HG03135 (cell line): ENCODE measurements around the gene PHF12.
A peak's percentile ranks its signal among the peaks of the same experiment; 100 is the strongest.
"Not testable (repeated sequence)": the region's sequence is repeated elsewhere in the genome, so short reads cannot be mapped to it uniquely, and the experiment has no call there.

Source experiments
- ATAC-seq: cut with Tn5 transposase; IDR thresholded peaks from one replicate; pipeline ENCODE4 v1.9.1; 2021; ENCODE audit warnings: mild to moderate bottlenecking, moderate library complexity; ENCODE audit not compliant: unreplicated experiment

PHF12 gene

DNA sequence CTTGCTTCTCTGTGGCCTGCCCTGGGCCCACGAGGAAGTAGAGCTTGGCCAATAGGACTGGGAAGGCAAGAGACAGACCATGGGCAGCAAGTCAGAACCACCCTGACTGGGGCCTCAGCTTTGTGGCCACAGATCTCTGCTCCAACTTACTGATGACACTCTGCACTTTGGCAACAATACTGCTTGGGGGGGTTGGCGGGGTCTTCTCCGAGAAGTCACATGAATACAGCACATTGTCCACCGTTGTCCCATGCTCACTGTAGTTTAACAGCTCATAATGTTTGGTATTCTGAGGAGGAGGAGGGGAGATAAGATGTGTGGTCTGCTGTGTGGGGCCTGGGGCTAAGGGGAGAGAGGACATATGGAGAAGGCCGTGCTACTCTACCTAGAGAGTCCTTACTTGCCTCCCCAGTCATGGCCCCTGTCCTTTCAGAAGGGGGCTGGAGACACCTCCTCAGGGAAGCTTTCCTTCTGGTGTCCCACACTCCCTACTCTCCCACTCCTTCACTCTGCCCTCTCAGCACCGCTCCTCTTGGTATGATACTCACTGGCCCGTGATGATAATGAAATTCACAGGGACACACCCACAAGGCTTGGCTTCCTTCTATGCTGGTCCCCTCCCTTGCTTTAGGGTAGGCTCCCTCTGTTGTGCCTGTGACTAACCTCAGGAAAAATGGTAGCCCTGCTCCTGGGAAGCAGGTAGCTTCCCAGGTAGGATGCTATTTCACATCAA, 44.4 kb downstream of the PHF12 start:
- no peak for ATAC-seq

DNA sequence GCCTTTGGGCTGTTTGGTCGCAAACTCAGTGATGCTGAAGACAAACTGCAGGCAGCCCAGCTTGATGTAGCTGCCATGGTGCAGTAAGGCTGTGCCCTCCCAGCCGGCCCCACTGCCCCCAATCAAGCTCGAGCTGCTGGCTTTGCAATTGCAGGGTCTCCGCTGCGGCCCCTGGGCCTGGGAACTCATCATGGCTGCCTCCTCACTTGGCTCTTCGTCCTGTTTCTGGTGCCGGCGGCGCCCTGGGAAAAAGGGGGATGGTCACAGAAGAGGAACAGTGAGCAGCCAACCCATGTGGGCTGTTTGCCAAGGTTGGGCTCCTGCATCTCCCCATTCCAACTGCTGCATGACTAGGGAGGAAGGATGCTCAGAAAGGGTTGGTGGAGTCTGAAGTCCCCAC, 45.0 kb downstream of the PHF12 start:
- no peak for ATAC-seq

DNA sequence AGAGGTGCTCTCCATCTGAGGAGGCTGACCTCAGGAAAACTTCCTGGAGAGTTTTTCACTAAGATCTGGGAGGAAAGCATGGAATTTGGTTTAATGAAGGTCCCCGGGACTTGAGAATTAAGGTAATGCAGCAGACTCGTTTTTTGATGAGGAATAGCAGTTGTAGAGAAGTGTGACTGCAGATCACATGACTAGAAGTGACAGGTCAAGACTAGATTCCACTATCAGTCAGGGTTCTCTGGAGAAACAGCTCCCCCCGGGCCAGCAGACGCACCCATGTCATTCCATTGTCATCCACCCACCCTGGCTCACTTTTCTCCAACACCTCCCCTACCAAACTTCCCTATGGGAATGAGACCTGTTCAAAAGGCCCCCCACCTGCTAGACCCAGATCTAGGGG, 46.5 kb downstream of the PHF12 start:
- ATAC-seq, result no peak

DNA sequence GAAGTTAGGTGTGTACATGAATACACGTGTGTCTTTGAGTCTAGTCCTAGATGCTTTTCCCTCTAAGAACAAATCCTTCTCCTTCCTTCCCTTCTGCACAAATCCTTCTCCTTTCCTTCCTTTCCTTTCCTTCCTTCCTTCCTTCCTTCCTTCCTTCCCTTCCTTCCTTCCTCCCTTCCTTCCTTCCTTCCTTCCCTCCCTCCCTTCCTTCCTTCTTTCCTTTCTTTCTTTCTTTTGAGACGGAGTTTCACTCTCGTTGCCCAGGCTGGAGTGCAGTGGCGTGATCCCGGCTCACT, 47.8 kb downstream of the PHF12 start:
- not testable (repeated sequence) for ATAC-seq

DNA sequence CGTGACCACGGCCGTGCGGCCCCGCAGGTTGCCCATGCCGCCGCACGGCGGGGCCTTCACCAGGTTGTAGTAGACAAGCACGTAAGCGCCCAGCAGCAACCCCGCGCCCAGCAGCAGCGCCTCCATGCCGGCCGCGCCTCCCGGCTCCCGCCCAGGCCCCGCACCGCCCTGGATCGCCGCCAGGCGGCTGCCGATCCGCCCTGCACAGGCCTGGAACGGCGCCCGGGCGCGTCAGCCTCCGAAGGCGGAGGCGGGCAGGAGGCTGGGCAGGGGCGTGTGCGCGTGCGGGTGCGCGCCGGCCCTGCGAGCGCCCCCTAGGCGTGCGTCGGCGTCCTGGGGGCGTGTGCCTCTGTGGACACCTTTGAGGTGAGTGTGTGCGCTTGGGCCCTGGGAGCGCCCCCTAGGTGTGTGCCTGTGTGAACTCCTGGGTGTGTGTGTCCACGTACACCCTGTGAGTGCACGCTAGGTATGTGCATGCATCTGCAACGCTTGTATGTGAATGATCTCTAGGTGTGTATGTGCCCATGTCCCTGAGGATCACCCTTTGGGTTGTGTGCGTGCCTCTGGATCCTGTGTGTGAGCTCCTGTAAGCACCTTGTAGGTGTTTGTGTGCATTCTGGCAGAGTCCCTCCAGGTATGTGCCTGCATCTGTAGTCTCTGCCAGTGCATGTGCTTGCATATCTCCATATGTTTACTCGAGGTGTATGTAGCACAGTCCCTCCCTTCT, 48.3 kb downstream of the PHF12 start, which contains the start of gene DHRS13:
TSS of gene DHRS13 (minus strand) at position 261 of the 727 bp plus-strand sequence. CDS start at position 126, 135 bp downstream.
- peak; percentile 84 for ATAC-seq

DNA sequence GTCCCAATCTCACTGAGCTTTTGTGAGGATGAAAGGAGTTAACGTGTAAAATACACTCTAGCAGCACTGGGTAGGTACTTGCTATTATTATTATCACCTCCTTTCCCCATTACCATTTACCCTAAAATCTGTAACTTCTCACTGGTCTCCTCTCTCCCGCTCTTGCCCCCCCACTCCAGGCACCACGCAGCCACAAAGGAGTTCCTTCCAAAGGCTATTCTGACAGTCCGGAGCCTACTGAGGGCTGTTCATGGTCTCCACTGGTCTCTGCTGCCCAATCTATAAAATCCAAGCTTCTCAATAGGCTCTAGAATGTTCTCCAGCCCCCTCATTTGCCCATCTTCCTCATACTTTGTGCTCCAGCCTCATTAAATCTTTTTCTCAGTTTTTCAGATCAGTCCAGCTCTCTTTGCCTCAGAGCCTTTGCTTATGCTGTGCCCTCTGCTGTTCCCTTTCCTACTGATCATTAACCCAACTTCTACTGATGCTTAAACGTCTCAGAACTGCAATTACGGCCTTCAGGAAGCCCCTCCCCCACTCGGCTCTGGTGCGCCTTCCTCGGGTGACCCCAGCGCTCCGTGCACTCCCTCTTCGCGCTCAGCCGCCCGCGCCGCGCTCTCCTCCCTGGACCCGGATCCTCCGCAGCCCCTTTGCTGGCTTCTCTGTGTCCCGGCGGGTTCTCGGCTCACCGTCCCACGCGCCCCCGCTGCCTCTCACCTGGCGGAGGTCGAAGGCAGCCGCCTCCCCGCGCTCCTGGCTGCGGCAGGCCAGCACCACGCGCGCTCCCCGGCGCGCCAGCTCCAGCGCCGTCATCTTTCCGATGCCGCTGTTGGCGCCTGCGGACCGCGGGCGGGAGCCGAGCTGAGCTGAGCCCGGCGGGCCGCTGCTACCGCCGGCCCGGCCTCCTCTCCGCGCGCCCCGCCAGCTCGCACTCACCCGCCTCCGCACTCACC, 49.2 kb downstream of the PHF12 start:
- ATAC-seq, result peak; percentile 39

DNA sequence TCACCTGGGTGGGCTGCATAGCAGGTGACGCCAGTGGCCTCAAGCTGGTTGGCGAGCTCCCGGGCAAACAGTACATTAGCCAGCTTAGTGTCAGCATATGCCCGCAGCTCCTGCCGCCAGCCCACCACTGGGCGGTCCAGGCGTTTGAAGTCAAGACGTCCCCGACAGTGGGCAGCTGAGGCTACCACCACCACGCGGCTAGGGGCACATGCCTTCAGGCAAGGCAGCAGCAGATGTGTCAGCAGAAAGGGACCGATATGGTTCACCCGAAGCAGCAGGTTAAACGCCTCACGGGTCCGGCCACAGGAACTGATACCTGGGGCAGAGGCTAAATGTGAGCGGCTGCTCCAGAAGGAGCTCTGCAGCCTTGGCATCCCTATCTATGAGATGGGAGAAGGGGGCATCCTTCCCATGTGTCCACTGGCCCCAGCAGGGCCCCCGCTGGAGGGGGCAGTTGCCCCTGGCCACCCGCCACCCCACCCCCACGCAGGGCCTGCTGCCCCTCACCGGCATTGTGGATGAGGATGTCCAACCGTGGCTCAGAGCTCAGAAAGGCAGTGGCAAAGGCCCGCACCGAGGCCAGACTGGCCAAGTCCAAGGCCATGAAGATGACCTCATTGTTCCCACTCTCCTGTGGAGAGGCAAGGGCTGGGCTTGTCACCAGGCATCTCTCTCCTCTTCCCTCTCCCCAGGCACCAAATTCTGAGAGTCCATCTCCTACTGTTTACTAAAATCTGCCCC, 50.2 kb downstream of the PHF12 start:
- no peak for ATAC-seq

DNA sequence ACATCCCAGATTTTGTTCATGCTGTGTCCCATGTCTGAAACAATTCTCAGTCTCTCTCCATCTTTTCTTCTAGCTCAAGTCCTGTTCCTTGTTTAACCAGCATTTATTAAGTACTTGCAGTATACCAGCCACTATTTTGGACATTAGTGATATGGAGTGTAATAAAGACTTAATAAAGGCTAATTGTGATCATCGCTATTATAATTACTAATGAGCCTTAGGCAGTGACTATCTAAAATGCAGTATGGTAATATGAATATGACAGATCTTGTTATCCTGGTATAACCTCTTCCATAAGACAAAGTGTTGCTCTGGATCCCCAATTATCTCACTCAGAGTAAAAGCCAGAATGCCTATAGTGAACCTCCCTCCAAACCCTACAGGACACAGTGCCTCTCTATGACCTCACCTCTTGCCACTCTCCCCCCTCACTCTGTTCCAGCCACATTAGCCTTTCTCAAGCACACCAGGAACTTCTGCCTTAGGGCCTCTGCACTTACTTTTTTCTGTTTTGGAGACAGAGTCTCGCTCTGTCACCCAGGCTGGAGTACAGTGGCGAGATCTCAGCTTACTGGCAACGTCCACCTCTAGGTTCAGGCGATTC, 52.0 kb downstream of the PHF12 start:
- no peak for ATAC-seq

DNA sequence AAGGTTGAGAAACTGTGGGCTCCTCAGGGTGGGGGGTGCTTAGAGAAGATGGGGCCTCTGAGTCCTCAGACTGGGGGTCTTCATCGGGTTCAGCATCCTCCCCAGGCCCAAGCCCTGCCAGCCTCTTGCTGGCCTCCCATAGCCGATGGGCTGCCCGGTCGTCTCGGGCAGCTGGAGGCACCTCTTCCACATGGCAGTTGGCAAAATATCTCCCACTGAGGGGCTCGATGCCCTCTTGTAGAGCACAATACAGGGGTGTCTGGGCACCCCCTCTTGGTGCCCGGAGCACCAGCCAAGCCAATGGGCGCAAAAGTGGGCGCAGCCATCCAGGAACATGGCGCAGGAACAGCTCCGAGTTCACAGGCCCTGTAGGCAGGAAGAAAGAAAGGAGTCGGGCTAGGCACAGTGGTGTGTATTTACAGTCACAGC, 52.8 kb downstream of the PHF12 start:
- ATAC-seq, result no peak

DNA sequence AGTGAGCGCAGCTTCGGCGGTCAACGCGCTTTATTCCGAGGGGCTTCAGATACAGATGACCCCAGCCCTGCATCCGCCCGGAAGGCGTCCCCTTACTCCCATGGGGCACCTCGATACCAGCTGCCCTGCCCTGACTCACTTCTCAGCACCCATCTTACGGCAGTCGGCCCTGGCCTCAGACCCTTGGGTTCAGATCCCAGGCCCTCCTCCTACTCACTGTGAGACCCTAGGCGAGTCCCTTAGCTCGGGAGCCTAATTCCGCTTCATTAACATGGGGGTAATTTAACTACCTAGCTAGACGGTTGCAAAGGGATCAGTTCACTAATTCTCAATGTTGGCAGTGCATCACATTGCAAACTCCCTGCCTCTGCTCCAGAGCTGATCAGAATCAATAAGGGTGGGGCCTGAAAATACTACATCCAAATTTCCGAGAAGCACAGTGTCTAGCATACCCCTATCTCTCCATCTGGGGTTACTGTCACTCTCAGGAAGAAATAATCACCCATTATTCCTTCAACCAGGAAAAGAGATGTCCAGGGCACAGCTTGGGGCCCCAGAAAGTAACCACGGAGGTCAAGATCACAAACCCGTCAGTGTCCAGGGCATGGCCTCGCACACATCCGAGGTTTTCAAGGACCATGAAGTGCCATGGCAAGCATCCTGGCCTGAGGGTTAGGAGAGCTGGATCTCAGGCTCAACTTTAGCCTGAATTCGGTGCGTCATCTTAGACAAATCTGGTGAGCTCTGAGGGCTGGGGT, 53.4 kb downstream of the PHF12 start:
- ATAC-seq, result no peak

DNA sequence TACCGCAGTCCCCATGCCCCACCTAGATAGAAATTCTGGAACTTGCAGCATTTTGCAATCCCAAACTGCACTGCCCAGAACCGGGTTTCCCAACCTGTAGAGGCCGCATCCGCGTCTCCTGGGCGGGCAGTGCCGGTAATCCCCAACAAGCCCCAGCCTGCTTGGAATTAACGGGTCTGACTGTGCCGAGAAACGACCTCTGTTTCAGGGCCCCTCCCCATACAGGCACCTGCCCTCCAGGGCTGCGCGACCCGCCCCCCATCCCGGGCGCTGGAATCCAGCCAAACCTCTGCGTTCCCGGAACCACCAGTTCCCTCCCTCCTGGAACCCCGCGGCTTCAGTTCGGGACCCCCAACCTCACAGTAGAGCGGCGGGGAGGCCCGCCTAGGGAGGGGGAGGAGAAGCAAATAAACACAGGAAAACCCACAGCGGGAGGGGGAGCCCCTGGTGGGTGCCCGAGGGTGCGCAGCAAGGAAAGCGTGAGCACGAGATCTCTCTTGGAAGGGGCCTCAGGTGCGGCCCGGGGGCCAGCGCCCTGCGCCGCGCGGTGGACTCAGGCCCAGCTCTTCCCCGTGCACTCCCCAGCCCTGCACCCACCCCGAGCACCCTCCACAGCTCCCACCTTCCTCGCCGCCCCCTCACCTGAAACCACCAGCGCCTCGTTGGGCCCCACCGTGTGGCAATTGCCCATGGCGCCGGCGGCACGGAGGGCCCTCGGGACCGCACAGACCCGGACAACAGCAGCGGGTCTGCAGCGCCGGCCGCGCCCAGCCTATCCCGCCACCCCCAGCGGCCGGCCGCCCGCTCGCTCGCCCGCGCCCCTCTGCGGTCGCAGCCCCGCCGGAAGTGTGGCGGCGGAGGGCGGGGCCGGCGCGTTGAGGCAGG, 54.2 kb downstream of the PHF12 start, which contains the start of gene FLOT2:
TSS of gene FLOT2 (minus strand) at position 850 of the 885 bp plus-strand sequence. CDS start at position 691, 159 bp downstream.
- no peak for ATAC-seq

DNA sequence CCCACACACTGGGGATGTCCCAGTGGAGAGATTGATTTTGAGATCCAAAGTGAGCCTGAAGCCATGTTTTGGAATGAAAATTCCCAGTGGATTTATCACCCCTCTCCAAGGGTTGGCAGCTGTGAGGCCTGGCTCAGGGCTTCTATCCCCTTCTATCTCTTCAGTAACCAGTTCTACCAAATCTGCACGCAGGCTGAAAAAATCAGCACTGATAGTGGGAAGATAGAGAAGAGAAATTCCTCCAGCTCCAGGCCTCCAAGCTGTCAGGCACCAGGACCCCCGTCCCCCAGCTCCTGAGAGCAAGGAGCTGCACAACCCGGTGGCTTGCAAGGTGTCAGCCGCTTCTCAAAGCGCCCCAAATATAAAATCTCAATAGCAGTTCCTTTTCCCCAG, 54.8 kb downstream of the PHF12 start:
- ATAC-seq, result no peak

DNA sequence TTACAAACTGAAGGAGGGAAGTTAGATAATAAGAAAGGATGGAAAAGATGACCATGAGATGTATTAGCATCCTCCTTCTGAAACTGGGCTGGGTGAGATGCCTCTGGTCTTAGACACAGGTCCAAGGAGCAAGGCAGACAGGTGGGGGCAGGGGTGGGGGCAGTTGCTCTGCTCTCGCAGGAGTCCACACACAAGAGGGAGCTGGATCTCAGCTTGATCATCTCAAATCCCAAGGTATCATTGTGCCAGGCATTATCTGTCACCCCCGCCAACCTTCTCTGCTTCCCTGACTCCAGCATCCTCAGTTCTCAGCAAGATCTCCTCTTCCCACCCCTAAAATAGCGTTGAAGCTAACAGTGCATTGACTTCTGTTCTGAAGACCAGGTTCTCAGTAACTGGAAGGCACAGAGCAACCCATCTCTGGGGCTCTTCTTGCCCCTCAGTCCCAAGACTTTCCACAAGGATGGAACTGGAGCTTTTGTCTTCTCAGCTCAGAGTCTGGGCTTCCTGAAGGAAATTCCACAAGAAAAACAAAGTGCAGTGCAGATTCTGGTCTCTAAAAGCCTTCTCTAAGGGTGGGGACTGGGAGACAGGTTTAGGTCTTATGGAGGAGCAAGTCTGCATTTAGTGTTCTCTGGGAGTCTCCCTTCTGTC, 55.4 kb downstream of the PHF12 start:
- ATAC-seq, result no peak

DNA sequence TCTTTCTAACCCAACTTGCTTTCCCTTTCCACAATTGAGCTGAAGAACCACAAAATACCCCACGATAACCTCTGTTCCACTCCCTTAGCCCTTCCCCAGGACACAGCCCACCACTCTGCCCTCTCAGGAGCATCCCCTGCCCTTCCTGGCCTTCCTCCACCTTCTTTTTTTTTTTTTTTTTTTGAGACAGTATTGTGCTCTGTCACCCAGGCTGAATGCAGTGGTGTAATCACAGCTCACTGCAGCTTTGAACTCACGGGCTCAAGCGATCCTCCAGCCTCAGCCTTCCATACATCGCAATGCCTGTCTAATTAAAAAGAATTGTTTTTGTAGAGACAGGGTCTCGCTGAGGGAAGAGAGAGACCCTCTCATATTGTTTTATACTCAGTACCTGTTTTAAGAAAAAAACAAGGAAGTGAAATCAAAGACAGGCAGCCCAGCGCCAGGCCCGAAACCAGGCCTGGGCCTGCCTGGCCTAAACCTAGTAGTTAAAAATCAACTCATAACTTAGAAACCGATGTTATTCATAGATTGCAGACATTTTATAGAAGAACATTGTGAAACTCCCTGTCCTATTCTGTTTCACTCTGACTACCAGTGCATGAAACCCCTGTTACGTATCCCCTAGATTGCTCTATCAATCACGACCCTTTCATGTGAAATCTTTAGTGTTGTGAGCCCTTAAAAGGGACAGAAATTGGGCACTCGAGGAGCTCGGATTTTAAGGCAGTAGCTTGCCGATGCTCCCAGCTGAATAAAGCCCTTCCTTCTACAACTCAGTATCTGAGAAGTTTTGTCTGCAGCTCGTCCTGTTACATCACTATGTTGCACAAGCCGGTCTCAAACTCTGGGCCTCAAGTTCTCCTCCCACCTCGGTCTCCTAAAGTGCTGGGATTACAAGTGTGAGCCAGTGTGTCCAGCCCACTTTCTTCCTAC, 57.8 kb downstream of the PHF12 start:
- ATAC-seq, result not testable (repeated sequence)

DNA sequence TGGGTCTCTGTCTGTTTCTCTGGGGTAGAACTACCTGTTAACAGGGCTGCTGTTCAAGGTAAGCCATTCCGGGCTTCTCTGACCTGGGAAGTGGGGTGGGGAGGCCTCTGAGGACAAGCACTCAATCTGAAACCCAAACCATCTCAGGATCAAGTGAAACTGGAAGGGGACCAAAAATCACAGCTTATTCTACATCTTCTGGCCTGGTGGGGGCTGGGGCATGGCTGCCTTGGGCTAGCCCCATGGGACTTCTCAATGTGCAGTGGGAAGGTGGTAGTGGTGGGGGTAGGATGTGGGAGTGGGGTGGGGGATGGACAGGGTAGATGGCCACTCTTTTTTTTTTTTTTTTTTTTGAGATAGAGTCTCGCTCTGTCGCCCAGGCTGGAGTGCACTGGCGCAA, 59.3 kb downstream of the PHF12 start:
- ATAC-seq, result no peak

DNA sequence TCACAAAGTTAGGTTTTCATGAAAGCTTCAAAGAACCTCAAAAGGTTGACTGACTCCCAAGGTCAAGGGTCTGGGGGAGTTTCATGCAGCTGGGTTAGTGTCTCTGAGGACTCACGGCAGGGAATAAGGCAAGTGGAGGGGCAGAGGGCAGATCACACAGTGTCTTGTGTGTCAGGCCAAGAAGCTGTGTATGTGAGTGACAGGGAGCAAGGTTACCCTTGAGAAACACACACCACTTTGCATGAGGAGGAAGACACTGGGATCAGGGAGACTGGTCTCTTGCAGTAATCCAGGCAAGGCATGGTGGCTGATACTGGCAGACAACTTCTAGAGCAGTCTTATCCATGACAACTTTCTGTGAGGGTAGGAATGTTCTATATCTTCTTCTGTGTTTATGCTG, 60.1 kb downstream of the PHF12 start:
- ATAC-seq, result no peak

DNA sequence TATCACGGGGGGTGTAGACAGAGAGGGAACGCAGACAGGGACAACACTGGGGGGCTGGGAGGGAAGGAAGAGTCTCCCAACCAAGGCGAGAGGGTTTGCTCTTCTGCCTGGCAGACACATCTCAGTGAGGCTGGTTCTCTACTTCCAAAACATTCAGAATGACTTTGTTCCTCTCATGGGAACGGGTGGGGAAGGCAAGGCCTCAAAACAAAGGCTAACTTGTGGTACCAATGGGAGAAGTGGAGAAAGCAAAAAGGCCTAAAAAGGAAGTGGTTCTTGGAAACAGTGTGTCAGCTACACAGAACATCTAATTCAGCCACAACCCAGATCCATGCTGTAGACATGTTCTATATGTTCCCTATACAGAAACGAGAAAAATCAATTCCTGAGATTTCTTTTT, 61.3 kb downstream of the PHF12 start:
- no peak for ATAC-seq
